Cardiac fibroblast (primary cell): Measurements from ENCODE around the gene ADM5.

Source experiments
- DNase-seq, 2 donors: peaks; one replicate each; pipeline versions ENCODE4 v3.0.0 to v3.0.0-alpha.2; 2010; ENCODE audit warnings: low read depth in 2 of 2
- H3K4me3 ChIP-seq, 2 donors: replicated peaks in 1 of 2; 1 replicate in 1 of 2; 2 replicates in 1 of 2; pipeline ENCODE4 v1.5.1; 2011; ENCODE audit warnings: low read depth in 2 of 2, low read length in 2 of 2, mild to moderate bottlenecking in 2 of 2, moderate library complexity in 1 of 2
- CTCF ChIP-seq: IDR thresholded peaks from one replicate; pipeline ENCODE4 v1.5.1; 2011; ENCODE audit warnings: low read depth, mild to moderate bottlenecking, low read length, inconsistent platforms

ADM5 gene

GRCh38 chr19:49666120-49666444 is 23.3 kb upstream of the ADM5 start:
- no peak for DNase-seq
- peak overlapping the region; percentile 72 to 88 for H3K4me3 ChIP-seq
- TF ChIP-seq CTCF, result no peak

GRCh38 chr19:49667473-49667872 is 21.9 kb upstream of the ADM5 start:
- DNase-seq, result no peak
- H3K4me3 ChIP-seq, result no peak overlapping the region
- TF ChIP-seq CTCF, result no peak

- no peak overlapping the region for H3K4me3 ChIP-seq
- no peak for DNase-seq
- no peak for TF ChIP-seq CTCF
These were observed 19.9 kb upstream of the ADM5 start for GRCh38 chr19:49669516-49669915.

GRCh38 chr19:49672131-49672919 is 17.1 kb upstream of the ADM5 start:
- no peak overlapping the region for H3K4me3 ChIP-seq

GRCh38 chr19:49676136-49676783 is 13.1 kb upstream of the ADM5 start:
- H3K4me3 ChIP-seq, result peak overlapping the region; percentile 35 to 43
- peak; percentile 97 to 98 for DNase-seq
- TF ChIP-seq CTCF, result no peak

More at GRCh38 chr19:49672131-49672919, 17.1 kb upstream of the ADM5 start:
- peak; percentile 72 to 77 for DNase-seq
- peak; percentile 97 for TF ChIP-seq CTCF

GRCh38 chr19:49676784-49677230 is 12.6 kb upstream of the ADM5 start:
- no peak for TF ChIP-seq CTCF
- H3K4me3 ChIP-seq, result peak overlapping the region; percentile 100
- DNase-seq, result peak; percentile 100
